Measurements from ENCODE around the gene CCDC6.
"Not testable (repeated sequence)": the region's sequence is repeated elsewhere in the genome, so short reads cannot be mapped to it uniquely, and the experiment has no call there.

CCDC6 gene

GRCh38 chr10:59905066-59905730 is 1.2 kb downstream of the CCDC6 start:
- DNase-seq, result no peak

DNA sequence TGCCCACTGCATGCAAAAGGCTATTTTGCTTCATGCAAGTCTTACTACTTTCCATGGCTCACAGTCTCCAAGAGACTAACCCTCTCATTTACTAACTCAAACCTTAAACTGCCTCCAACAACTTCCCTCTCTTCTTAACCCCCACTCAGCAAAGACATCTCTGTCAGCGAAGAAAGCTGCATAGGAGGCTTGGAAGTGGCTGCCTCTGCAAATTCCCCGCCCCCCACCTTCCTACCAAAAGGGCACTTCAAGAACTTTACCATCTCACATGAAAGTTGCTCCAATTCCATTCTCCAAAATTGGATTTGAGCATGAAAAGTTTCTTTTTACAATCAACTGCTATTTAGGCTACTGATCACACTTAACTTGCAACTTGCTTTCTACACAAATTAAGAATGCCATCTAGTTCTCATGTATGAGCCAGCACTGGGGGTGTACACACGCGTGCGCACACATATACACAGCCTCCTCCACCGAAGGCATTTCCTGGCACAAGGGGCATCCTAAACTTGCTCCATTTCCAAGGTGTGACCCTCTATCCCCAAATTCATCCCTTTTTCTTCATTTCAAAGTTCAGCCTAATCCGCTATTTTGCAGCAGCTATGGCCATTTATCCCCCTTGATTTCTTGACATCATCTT is 1.8 kb downstream of the CCDC6 start:
- no peak for DNase-seq

GRCh38 chr10:59903871-59904270 is 2.5 kb downstream of the CCDC6 start:
- DNase-seq, result no peak

DNA sequence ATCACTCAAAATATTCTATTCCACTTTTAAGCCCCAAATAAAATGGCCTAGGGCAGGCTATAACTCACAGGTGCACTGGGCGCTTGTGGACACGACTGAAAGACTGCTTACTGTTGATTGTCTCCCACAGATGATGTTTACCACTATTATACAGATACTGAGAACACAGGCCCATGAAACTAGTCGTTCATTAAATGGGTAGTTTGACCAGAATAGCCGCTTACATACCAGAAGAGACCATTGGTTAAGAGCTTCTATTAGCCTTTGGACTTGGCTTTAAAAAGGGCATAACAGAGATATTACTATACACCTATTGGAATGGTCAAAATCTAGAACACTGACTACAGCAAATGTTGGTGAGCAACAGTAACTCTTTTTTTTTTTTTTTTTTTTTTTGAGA is 4.3 kb downstream of the CCDC6 start:
- DNase-seq, result no peak

GRCh38 chr10:59901470-59901869 is 4.9 kb downstream of the CCDC6 start:
- no peak for DNase-seq

GRCh38 chr10:59900048-59900727 is 6.2 kb downstream of the CCDC6 start:
- DNase-seq, result peak; percentile 22

DNA sequence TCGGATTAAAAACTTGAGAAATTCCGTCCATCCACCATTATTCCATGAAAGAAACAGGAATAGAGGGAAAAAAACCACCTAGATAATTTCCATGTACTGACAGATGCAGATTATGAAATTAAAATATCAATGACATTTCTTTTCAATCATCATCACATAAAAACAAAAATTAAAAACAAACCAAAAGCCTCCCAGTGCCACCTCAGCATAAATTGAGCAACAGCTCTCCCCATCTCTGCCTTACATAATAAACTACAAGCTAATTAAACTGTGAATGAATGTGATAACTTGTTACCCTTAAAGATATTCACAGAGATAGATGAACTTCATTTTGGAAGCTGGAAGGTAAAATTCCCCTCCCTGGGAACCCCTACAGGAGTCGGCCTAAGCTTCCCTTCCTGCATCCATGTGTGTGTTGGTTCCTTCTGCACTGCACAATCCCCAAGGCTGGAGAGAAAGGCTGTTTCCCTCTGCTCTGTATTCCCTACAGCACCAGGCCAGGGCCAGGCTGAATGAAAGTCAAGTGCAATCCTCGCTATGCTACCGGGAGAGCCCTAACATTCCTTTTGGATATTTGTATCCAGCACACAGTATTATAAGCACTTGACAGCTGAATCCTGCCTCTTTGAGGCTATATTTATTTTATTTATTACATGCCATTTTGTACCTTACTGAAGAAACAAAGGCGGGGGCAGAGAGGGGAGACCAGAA is 8.1 kb downstream of the CCDC6 start:
- no peak for DNase-seq

DNA sequence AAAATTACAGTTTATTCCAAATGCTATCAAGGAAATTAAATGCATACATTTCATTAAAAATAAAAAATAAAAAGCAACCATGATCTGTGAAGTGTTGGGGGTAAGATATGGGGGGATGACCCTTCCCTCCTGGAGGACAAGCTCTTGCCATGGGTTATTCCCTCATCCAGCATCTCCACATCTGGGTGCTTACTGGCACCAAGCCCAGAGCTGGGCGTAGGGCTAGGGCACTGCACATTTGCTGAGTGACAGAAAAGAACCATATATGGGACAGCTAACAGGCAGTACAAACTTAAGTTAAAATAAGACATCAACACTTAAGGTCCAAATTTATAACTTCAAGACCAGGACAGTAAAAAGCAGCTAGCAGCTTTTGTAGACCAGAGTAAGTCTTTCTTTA is 10.2 kb downstream of the CCDC6 start:
- DNase-seq, result no peak

- no peak for DNase-seq
Observed at GRCh38 chr10:59895629-59896116, 10.7 kb downstream of the CCDC6 start.

DNA sequence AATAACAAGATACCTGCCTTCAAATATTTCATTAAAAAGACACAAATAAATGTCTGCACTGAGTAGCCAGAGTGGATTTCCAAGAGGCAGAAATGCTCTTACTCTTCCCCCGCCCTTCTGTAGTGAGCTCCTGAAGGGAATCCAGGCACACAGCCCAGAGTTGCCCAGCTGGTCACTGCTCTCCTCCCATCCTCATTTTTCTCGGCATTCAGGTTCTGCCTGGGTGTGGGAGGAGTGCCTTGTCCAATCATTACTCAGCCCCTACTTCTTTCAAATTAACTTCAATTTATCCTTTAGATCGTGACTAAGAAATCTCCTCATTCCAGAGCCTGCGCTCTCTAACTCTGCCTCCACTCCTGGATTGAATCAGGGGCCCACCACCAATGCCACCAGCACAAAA is 12.2 kb downstream of the CCDC6 start:
- no peak for DNase-seq

DNA sequence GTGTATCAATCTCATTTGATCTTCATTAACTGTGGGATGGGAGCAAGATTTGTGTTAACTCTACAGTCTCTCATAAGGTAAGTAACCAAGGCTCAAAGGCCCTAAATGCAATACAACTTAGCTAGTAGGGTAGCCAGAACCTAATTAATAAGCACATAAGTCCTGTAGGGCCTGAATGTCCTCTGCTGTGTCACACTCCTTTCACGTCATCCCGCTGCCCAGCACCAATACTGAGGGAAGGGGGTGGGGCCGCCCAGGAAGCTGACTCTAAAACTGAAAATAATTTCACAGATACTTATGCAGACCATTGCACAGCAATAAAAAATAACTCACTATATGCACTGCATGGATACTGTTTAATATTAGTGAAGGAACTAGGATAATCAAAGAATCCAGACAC is 13.7 kb downstream of the CCDC6 start:
- no peak for DNase-seq

- no peak for DNase-seq
Observed at GRCh38 chr10:59891936-59892335, 14.4 kb downstream of the CCDC6 start.

DNA sequence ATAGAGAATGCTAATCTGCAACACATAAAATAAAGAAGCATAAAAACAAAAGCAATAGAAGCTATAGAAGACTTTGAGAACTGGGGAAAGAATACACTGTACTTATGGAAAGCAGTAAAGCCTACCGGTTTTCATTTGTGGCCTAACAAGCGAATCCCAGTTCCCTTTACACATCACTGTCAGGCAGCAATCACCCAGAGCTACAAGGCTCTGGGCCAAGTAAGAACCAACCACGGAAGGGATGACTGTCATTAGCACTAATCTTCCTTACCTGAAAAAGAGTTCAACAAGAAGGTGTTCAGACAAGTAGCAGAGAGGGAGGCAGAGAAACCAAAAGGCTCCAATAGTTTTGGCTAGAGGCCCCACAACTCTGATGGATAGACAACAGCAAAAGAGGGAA is 15.0 kb downstream of the CCDC6 start:
- DNase-seq, result no peak

GRCh38 chr10:59888781-59889435 is 17.4 kb downstream of the CCDC6 start:
- DNase-seq, result no peak

- DNase-seq, result no peak
Observed at GRCh38 chr10:59887972-59888640, 18.2 kb downstream of the CCDC6 start.

GRCh38 chr10:59887006-59887405 is 19.4 kb downstream of the CCDC6 start:
- no peak for DNase-seq

GRCh38 chr10:59885430-59886134 is 20.8 kb downstream of the CCDC6 start:
- DNase-seq, result peak; percentile 56

DNA sequence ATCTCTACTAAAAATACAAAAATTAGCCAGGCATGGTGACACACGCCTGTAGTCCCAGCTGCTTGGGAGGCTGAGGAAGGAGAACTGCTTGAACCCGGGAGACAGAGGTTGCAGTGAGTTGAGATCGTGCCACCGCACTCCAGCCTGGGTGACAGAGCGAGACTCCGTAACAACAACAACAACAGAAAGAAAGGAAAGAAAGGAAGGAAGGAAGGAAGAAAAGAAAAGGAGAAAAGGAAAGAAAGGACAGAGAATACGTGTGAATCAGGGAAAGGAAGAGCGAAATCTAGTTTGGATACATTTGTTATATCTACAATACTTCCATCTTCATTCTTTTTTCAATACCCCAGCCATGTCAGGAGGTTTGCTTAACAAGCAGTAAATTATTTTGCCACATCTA is 21.5 kb downstream of the CCDC6 start:
- DNase-seq, result not testable (repeated sequence)

- DNase-seq, result no peak
Observed at GRCh38 chr10:59881640-59882039, 24.7 kb downstream of the CCDC6 start.

- DNase-seq, result no peak
Observed at GRCh38 chr10:59880971-59881510, 25.3 kb downstream of the CCDC6 start.

DNA sequence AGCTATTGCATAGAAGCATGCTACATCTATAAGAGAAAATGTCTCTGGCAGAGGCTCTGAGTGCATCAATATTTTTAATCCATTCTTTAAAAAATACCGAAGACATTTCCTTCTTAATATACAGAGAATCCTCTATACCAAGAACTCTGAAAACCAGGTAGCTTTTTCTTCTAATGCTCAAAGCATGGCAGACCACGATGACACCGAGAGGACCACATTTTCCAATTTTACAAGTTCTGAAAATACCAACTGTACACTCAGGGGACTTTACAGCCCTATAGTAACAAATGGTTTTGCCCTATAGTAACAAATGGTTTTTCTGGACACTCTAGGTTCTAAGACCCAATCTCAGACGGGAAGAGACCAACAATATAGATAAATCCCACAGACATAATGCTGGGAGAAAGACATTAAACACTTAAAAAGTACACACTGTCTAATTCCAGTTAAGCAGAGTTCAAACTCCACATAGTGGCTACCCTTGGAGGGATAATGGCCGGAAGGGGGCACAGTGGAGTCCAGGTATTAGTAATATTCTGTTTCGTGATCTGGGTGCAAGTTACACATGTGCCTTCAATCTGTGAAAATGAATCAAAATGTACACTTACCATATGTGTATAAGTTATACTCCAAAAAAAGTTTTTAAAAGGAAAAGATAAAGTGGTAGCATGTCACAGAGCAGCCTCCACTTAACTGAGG is 26.2 kb downstream of the CCDC6 start:
- DNase-seq, result no peak
